SIG-M5 treated with dmso at 0.1 percent for 504 hours (cell line): ENCODE measurements around the gene SLC35E1.
"Not testable (repeated sequence)": the region's sequence is repeated elsewhere in the genome, so short reads cannot be mapped to it uniquely, and the experiment has no call there.

Experiments used
- DNase-seq: peaks from one replicate; lab custom pipeline; 2025; ENCODE audit not compliant: unreplicated experiment; lab: John Stamatoyannopoulos, UW

SLC35E1 gene

DNA sequence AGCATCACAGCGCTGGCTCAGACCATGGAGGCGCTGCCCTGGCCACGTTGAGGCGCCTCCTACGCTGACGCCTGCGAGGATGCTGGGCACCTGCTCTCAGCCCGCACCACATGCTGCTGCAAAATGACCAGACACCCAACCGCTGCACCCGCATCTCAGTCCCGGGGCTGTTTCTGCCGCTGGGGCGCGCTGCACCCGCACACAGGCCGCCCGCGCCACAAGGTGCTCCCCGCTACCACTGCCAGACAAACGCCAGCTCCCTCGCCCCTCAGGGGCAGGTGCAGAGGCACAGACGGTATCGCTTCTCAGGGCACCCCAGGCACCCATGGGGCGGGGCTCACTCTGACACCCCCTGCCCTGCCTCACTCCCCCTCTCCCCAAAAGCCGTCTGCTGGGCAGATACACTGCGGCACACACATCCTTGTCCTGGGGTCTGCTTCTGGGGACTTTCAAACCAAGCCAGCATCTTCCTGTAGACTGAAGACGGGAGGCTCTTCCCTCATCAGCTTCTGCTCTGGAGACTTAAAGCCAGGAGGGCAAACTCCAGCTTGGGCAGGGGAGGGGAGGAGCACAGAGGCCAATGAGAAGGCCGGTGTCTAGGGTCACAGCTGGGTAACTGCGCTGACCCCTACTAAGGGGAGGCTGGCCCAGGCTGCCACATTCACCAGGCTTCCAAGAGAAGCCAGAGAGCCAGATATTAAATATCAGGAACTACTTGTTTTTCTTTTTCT is 46.3 kb downstream of the SLC35E1 start:
- no peak for DNase-seq

DNA sequence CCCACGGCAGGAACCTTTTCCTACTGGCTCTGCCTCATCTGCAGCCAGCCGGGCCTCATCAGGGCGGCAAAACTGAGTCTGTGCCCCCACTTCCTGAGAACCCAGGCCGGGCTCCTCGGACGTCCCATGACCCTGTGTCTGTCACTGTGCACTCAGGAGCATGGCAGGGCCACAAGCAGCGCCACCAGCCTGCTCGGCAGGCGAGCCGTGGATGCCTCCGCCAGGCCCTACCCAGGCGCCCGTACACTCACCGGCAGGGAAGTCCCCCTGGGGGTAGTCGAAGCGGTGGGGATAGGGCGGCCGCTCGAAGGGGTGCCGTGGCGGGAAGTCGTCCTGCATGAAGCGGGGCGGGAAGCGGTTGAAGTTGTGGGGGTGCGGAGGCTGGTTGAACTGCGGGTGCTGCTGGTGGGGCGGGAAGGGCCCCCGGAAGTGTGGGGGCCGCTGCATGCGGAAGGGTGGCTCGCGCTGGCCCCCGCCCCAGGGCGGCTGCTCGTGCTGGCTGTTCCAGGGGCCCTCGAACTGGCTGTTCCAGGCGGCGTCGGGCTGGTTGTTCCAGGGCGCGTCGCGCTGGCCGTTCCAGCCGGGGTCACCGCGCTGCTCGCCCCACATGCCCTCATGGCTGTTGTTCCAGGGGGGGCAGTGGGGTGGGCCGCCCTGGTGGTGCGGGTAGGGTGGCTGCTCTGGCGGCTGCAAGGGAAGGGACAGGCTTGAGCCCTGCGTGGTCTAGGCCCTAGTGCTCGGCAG is 47.1 kb downstream of the SLC35E1 start:
- DNase-seq = no peak

DNA sequence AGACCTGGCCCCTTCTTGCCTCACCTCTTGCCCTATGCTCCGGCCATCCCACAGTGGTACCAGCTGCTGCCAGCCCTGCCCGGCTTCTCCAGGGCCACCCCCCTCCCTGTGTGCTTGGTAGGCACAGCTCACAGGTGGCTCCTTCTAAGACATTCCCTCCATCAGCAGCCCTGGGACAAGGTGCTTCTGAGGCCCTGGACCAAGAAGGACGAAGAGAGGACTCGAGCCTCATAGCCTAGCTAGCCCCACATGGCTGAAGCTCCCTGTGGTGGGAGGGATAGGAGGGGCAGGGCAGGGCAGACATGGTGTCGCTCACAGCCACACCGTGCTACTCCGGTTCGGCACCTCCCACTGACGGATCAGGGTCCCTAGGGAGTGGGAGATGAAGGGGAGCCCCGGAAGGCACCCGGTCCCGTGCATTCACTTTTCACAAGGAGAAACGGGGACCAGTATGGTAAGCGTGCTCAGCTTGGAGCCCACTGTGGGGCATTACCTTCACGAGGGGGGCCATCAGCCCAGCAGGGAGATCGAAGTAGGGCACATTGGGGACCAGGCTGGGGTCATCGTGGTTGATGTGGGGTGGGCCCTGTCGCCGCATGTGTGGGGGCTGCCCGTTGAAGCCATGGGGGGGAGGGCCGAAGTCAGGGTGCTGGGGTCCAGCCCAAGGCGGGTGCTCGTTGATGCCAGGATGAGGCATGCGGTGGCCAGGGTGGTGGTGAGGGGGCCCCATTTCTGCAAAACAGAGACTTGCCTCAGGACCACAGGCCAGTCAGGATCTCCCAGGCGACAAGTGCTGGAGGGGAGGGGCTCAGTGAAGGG is 49.4 kb downstream of the SLC35E1 start:
- DNase-seq = no peak

DNA sequence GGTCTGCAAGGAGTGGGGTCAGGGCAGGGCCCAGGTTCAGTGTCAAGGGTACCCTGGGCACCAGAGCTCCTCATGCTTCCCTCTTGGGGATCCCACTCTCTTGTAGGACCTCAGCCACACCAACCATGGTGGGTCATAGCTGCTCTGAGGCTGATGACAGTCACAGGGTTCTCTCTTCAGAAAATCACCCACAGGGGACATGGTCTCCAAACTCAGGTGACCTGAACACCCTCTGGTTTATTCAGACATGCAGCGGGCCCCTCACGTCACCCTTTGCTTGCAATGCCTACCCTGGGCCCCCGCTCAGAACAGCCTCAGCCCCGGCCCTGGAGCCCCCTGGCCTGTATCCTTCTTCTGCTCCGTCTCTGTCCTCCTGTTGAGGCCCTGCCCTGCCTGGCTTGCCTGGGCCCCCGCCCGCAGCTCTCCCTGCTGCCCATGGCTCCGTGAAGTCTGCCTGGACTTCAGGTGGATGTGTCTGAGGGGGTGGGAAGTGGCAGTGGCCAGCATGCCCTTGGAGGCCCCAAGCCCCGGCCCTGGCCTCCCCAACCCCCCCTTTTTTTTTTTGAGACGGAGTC is 50.4 kb downstream of the SLC35E1 start:
- no peak for DNase-seq

DNA sequence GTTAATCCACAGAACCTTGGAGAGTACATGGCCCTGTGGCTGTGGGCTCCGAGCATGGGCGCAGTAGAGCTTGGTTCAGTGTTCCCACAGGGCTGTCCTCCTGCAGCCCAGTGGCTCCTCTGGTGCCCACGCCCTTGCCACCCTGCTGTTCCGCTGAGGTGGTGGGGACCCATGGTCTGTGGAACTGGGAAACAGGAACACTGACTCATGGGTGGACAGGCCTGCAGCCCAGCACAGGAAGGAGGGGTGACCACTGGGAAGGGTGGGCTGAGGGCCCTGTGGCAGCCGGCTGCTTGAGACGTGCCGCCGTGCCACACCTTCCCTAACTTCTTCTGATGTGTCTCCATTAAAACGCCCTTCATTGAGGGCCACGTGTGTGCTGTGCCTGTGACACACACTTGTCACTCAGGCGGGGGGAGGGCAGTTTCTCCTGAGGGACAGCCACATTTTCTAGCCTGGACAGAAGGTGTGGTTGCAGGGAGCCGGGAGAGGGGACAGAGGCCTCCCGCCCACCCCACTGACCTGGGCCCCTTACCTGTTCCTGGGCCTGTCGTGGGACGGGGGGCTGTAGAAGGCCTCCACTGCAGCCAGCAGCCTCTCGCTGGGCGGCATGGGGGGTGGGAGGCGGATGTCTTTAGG is 51.1 kb downstream of the SLC35E1 start:
- DNase-seq = no peak

DNA sequence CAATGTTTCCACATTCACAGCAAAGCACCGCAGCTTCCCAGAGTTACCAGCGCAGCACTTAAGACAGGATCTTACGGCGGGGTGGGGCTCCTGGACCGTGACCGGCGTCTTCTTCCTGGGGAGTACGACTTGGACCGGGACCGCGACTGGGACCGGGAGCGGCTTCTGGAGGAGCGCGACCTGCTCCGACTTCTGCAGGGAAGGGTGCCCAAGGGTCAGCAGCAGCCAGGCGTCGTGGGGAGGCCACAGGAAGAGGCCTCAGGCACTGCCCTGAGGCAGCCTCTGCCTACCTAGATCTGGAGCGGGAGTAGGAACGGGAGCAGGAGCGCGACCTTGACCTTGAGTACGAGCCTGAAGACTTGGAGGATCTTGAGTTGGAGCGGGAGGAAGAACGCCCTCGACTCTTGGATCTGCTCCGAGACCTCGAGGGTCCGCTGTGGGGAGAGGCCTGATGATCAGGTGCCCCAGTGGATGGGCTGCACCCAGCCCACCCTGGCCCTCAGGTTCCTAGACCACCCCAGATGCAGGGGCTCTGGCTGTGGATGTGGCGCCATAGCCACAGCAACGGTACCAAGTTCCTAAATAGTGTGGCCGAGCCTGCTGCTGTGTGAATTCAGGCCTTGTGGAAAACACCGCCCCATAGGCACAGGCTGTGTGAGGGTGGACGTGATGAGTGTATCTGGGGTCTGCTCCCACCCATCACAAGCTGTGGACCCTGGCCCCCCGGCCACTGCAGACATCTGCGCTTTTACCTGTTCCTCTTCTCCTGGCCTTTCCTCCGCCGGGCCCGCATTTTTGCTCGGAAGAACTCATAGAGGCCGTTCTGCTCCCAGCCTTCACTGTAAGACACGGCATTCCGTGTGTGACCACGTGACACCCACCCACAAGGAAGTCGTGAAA is 51.9 kb downstream of the SLC35E1 start:
- no peak for DNase-seq

DNA sequence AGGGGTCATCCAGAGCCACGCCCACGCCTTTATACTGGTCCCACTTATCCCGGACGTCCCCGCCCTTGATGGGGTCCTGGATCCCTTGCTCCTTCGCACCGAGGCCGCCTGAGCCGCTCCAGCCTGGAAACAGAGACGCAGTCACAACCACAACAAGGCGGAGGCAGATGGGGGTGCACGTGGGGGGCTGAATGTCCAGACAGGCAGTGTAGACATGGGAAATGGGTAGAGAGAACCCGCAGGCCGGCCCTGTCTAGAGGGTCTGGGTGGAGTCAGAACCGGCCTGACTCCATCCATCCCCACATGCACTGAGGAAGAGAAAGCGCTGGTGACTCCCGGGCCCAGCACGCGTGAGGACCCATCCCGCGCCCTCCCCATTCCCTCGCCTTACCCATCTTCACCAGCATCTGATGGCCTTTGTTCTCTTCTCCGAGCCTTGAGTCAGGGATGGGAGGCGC is 53.0 kb downstream of the SLC35E1 start:
- DNase-seq = no peak

DNA sequence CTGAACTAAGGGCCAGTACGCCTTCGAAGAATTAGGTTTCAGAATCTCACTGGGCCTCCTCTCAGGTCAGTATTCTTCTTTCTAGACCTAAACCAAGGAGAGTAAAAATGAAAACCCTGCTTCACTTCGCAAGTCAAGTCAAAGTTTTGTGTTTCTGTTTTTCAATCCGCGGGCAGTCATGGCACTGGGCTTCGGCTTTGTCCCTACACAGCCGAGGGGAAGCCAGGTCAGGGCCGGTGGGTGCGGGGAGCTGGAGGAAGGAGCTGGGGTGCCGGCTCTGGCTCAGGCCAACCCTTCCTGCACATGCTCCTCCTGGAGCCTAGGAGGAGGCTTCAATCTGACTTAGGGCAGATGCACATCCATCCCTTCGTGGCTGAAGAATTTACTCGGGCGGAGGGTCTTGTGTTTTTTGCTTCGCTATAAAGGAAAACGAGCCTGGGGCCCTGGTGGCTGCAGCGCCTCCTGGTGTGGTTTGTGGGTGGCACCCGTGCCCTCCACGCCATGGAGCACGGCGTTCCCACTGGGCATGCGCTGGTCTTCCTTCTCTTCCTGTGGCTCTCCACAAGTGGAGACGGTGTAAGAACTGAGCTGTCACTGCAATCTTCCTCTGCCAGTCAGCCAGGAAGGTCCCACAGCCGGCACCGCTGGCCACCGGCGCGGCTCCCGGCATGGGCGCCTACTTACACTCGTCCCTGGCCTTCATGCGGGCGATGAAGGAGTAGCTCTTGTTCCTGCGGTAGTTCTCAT is 53.6 kb downstream of the SLC35E1 start:
- no peak for DNase-seq

DNA sequence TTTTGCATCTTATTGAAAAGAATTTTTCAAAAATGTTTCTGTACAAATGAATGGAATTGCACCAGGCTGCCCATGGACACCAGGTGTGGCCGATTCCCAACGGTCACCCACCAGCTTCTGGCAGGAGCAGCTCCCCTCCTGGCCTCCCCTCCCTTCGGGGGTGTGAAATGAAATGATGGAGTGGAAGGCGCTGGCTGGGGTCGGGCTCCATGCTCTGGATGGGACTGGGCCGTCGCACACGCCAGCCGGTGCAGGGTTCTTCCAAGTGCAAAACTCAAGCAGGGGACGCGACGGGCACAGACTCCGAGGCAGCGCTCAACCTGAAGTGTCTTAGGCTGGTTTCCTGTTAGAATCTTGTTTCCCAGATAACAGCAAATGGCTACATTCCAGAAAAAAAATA is 54.2 kb downstream of the SLC35E1 start:
- DNase-seq = no peak

DNA sequence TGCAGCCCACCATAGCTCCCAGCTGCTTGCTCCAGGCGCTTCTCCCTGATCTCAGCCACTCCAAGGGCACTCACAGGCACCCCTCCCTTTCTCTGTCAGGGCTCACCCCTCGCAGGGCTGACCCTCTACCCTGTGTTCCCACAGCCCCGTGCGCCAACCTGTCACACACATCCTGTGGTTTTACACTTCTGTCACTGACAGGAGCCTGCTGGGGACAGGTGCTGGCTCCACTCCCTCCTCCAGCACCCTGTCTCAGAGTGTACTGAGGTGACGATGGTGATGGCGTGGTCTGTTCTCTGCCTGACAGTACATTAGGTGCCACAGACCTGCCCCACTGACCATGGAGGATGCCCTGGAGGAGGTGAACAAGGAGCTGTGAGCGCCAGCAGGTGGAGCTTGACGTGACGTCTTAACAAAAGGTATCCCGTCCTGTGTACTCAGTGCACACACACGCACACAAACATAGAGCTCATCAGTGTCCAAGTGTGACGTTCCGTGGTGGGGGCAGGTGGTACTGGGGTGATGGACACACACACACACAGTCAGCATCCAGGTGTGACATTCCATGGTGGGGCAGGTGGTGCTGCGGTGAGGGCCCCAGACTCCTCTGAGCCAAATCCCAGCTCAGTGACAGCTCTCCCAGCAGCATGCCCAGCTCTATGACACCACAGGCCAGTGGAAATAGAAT is 55.1 kb downstream of the SLC35E1 start:
- DNase-seq = no peak

DNA sequence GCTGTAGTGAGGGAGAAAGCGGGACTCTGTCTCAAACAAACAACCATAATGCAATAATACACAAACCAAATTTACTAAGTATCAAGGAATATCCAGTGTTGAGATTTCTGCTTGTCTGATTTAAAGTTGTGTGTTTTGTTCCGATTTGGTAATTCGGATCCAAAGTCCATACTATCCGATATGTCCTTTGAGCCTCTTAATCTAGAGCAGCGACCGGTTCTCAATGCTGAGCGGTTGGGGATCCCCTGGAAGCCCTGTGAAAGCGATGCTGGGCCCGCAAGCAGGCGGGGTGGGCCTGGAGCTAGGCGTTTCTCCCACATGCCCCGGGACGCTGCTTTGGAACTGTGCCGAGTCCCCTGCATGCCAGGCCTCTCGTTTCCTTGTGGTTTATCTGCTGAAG is 55.8 kb downstream of the SLC35E1 start:
- DNase-seq = no peak

DNA sequence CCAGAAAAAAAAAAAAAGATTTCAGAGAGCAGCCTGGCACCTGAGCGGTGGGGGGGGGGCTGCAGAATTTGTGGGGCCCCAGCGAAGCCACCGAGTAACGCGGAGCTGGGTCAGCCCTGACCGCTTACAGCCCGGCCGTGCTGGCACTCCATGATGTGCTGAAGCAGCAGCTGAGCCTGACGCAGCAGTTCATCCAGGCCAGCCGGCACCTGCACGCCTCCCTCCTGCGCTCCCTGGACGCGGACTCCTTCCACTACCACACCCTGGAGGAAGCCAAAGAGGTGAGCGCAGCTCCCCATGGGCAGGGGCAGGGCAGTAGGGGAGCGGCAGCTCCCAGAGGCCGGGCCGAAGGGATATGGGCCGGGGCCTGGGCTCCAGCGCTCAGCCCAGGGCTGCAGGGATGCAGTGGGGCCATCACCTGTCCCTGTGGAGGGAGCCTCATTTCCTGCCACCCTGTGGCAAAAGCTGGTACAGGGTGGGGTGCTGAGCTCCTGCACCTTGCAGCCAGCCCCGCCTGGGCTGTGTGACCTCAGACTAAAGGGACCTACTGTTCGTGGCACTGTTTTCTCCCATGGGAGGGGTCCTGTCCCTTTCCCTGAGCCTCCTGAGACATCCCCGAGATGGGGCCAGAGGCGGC is 57.7 kb downstream of the SLC35E1 start:
- DNase-seq = no peak

DNA sequence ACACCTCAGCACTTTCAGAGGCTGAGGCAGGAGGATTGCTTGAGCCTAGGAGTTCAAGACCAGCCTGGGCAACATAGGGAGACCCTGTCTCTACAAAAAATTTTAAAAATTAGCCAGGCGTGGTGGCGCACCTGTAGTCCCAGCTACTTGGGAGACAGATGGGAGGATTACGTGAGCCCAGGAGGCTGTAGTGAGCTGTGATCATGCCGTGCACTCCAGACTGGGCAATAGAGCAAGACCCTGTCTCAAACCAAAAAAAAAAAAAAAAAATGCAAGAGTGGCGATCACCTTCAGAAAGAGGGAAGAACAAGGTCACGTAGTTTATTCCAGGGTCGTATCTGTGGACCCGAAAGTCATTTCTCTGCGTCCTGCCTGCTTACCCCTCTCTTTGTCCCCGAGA is 59.6 kb downstream of the SLC35E1 start:
- DNase-seq = not testable (repeated sequence)

DNA sequence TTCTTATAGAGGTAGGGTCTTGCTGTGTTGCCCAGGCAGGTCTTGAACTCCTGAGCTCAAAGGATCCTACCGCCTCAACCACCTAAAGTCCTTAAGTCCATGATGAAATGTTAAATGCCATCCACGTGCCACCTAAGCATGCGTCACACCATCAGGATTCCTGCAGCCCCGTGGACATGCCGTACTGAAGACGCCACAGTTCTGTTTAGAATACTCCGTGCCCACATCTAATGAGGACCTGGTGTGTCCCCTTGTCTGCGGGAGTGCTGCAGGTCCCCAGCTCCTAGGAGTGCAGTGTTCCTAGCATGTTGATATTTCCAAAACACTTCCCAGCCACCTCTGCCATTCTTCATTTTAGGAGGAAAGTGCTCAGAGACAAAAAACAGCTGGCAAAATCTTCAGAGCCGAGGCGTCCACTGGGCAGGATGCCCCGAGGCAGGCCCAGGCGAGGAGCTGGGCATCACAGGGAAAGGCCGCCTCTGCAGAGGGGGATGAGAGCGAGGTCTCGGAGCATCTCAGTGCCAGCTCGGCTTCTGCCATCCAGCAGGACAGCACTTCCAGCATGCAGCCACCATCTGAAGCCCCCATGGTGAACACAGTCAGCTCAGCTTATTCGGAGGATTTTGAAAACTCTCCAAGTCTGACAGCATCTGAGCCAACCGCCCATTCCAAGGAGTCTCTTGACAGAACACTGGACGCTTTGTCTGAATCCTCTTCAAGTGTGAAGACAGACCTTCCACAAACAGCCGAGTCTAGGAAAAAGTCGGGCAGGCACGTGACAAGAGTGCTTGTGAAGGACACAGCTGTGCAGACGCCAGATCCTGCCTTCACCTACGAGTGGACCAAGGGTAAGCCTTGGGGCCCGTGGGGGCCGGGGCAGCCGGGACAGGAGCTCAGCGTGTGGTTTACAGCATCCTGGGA is 62.8 kb downstream of the SLC35E1 start:
- DNase-seq = no peak

DNA sequence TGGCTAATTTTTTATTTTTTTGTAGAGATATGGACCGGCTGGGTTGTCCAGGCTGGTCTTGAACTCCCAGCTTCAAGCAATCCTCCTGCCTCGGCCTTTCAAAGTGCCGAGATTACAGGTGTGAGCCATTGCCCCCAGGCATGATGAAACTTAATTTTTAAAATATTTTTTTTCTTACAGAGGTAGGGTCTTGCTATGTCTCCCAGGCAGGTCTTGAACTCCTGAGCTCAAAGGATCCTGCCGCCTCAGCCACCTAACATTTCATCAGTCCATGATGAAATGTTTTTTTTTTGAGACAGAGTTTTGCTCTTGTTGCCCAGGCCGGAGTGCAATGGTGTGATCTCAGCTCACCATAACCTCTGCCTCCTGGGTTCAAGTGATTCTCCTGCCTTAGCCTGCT is 63.7 kb downstream of the SLC35E1 start:
- DNase-seq = no peak

DNA sequence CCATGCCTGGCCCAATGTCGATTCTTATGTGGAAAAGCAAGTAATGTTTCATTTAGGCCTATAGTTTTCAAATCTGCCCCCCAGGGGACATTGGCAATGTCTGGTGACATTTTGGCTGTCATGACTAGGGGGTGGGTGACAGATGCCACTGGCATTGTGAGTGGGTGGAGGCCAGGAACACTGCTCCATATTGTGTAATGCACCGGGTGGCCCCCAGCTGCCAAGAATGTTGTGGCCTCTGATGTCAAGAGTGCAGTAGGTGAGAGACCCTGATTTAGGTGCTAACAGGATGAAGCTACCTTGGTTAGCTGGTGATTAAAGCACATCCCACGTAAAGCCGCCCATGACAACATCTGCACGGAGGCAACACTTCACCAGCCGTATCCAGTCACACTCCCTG is 65.3 kb downstream of the SLC35E1 start:
- DNase-seq = no peak

DNA sequence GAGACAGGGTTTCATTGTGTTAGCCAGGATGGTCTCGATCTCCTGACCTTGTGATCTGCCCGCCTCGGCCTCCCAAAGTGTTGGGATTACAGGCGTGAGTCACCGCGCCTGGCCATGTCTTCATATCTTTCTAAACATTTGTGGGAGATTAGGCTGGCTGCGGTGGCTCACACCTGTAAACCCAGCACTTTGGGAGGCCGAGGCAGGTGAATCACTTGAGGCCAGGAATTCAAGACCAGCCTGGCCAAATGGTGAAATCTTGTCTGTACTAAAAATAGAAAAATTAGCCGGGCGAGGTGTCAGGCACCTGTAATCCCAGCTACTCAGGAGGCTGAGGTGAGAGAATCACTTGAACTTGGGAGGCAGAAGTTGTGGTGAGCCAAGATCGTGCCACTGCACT is 66.1 kb downstream of the SLC35E1 start:
- not testable (repeated sequence) for DNase-seq
